ENCODE data around the gene TBC1D1.

- no peak for TF ChIP-seq CTCF (conservative IDR thresholded peaks at IDR 0.05)
- no peak for TF ChIP-seq ZFX (IDR thresholded peaks at IDR 0.05)
Observed at GRCh38 chr4:37891260-37892159, 626 bp downstream of the TBC1D1 start.
